Erythroblast (primary cell): ENCODE data around the gene TMEM95.

ENCODE experiments used
- GATA1 ChIP-seq: IDR thresholded peaks from 2 replicates; pipeline ENCODE4 v1.6.1; 2011; ENCODE audit warnings: low read depth, mild to moderate bottlenecking, control low read depth, low read length, moderate library complexity
- POLR2A ChIP-seq: IDR thresholded peaks from 2 replicates; pipeline ENCODE4 v1.6.1; 2011; ENCODE audit warnings: mild to moderate bottlenecking, low read length

GRCh38 chr17:7363311-7363710, 8.4 kb downstream of the TMEM95 start:
- TF ChIP-seq POLR2A (no peak), GATA1 (no peak)
